OCI-LY1 (cell line): Measurements from ENCODE around the gene PSMC3IP.
"Not testable (repeated sequence)": the region's sequence is repeated elsewhere in the genome, so short reads cannot be mapped to it uniquely, and the experiment has no call there.

Source experiments
- H2AFZ ChIP-seq: fragments of 200-600 bp; sonication (generic), shearing (Covaris generic); 2 replicates; pipeline ENCODE4 v1.6.0; 2014; ENCODE audit warnings: antibody characterized with exemption, mild to moderate bottlenecking, low read length
- H3F3A ChIP-seq: fragments of 200-600 bp; sonication (generic), shearing (Covaris generic); 2 replicates; pipeline ENCODE4 v1.6.0; 2014; ENCODE audit warnings: mild to moderate bottlenecking, antibody characterized with exemption, low read length, moderate library complexity; ENCODE audit not compliant: insufficient read depth
- H3K27ac ChIP-seq: fragments of 200-600 bp; sonication (generic); 2 replicates; pipeline ENCODE4 v1.5.1; 2014; ENCODE audit warnings: low read length, mixed run types, mild to moderate bottlenecking, low read depth; ENCODE audit not compliant: poor library complexity, severe bottlenecking
- H3K27me3 ChIP-seq: fragments of 200-600 bp; sonication (generic); 2 replicates; pipeline ENCODE4 v1.6.0; 2014; ENCODE audit warnings: antibody characterized with exemption, mild to moderate bottlenecking, low read length, moderate library complexity; ENCODE audit not compliant: insufficient read depth
- H3K36me3 ChIP-seq: fragments of 200-600 bp; sonication (generic); 2 replicates; pipeline ENCODE4 v1.6.1; 2014; ENCODE audit warnings: mild to moderate bottlenecking, antibody characterized with exemption, low read length, moderate library complexity, mixed read lengths; ENCODE audit not compliant: insufficient read depth
- H3K4me1 ChIP-seq: fragments of 200-600 bp; sonication (generic); 2 replicates; pipeline ENCODE4 v1.5.1; 2014; ENCODE audit warnings: mild to moderate bottlenecking, low read length, moderate library complexity; ENCODE audit not compliant: insufficient read depth, severe bottlenecking
- H3K4me2 ChIP-seq: fragments of 200-600 bp; sonication (generic), shearing (Covaris generic); 2 replicates; pipeline ENCODE4 v1.6.1; 2014; ENCODE audit warnings: low read length
- H3K4me3 ChIP-seq: fragments of 200-600 bp; sonication (generic); 2 replicates; pipeline ENCODE4 v1.5.1; 2014; ENCODE audit warnings: low read length, low read depth, mild to moderate bottlenecking, mixed read lengths; ENCODE audit not compliant: poor library complexity, severe bottlenecking
- H3K79me2 ChIP-seq: fragments of 200-600 bp; shearing (Covaris generic); 2 replicates; pipeline ENCODE4 v1.6.1; 2016; ENCODE audit warnings: mixed run types, low read length, mixed read lengths; ENCODE audit not compliant: insufficient read depth
- H3K9ac ChIP-seq: fragments of 200-600 bp; sonication (generic), shearing (Covaris generic); 2 replicates; pipeline ENCODE4 v1.6.1; 2014; ENCODE audit warnings: mild to moderate bottlenecking, low read length, mixed read lengths
- H3K9me2 ChIP-seq: fragments of 200-600 bp; sonication (generic), shearing (Covaris generic); 2 replicates; pipeline ENCODE4 v1.6.1; 2014; ENCODE audit warnings: low read depth, mild to moderate bottlenecking, low read length, mixed read lengths
- H3K9me3 ChIP-seq: fragments of 200-600 bp; shearing (Covaris generic); 2 replicates; pipeline ENCODE4 v1.6.1; 2014; ENCODE audit warnings: low read length, mixed read lengths
- H4K20me1 ChIP-seq: fragments of 200-600 bp; sonication (generic), shearing (Covaris generic); 2 replicates; pipeline ENCODE4 v1.6.0; 2016; ENCODE audit warnings: mild to moderate bottlenecking, low read length; ENCODE audit not compliant: insufficient read depth
- EZH2 ChIP-seq: fragments of 200-600 bp; sonication (generic), shearing (Covaris generic); IDR thresholded peaks from 2 replicates; pipeline ENCODE4 v1.8.0; 2017; ENCODE audit warnings: borderline replicate concordance, mixed run types, mild to moderate bottlenecking, antibody characterized with exemption, low read length, moderate library complexity, mixed read lengths
- TF ChIP-seq, protein P1 (sequence below): fragments of 200-600 bp; sonication (generic), shearing (Covaris generic); IDR thresholded peaks from 2 replicates; pipeline ENCODE4 v1.5.1; 2017; ENCODE audit warnings: mild to moderate bottlenecking, antibody characterized with exemption, low read length, moderate library complexity, mixed read lengths

Gene PSMC3IP

DNA sequence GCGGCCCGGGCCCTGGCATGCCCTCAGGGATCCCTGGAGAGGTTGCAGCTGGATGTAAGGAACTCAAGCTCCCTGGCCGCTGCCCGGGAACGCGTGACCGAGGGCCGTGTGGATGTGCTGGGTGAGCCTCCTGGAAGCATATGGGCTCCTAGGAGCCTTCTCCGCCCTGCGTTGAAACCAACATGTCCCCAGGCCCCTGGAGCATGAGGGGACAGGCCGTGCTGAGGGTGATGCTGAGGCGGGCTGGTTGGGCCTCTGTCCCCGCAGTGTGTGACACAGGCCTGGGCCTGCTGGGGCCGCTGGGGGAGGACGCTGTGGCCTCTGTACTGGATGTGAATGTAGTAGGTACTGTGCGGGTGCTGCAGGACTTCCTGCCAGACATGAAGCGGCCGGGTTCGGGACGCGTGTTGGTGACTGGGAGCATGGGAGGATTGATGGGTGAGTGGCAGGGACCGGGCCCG is 30.5 kb downstream of the PSMC3IP start:
- Histone ChIP-seq H3K4me1 (peaks cover 14% of the 10 kb centered on the region), H3K79me2 (no peaks in the 10 kb centered on the region), H2AFZ (no peak overlapping the region), H3K27me3 (no peaks in the 10 kb centered on the region), H3K36me3 (peaks cover 17% of the 10 kb centered on the region), H3F3A (no peaks in the 10 kb centered on the region), H3K9me3 (no peaks in the 10 kb centered on the region), H3K9ac (no peak overlapping the region), H3K4me3 (no peak overlapping the region), H3K9me2 (no peaks in the 10 kb centered on the region), H3K4me2 (no peak overlapping the region), H4K20me1 (no peaks in the 10 kb centered on the region), H3K27ac (no peak overlapping the region)
- TF ChIP-seq, protein P1, sequence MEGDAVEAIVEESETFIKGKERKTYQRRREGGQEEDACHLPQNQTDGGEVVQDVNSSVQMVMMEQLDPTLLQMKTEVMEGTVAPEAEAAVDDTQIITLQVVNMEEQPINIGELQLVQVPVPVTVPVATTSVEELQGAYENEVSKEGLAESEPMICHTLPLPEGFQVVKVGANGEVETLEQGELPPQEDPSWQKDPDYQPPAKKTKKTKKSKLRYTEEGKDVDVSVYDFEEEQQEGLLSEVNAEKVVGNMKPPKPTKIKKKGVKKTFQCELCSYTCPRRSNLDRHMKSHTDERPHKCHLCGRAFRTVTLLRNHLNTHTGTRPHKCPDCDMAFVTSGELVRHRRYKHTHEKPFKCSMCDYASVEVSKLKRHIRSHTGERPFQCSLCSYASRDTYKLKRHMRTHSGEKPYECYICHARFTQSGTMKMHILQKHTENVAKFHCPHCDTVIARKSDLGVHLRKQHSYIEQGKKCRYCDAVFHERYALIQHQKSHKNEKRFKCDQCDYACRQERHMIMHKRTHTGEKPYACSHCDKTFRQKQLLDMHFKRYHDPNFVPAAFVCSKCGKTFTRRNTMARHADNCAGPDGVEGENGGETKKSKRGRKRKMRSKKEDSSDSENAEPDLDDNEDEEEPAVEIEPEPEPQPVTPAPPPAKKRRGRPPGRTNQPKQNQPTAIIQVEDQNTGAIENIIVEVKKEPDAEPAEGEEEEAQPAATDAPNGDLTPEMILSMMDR, result no peak
- TF ChIP-seq EZH2, result no peak

DNA sequence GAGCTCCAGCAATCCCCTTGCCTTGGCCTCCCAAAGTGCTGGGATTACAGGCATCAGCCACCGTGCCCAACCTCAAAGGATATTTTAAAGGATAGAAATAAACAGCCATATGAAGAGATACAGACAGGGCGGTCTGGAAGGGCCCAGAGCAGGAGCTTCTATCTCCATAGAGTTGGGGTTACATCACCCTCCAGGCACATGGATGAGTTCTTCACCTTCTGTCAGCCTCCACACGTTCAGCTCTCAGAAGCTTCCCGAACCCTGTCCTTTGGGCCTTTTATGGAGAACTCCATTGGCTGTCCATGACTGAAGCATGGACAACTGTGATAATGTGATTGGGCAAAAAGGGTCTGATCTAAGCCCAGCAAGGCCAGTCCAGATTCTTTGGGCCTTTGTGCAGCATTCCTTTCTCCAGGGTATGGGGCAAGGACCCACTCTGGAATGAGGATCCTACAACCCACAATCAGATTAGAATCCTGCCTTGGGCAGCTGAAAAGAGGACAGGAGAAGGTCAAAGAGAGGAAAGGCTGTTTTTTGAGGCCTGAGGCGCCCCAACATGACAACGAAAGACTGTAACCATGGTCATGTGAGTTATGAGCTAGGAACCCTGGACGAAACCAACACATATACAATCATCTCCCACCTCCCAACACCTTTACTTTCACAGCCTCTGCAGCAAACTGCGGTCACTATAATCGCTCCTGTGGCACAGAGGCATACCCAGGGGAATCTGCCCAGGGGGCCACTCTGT is 31.6 kb downstream of the PSMC3IP start:
- not testable (repeated sequence) for H3K4me3 ChIP-seq, H4K20me1 ChIP-seq, H3K27ac ChIP-seq, H3K9me2 ChIP-seq, H3K27me3 ChIP-seq, H3K9ac ChIP-seq, H2AFZ ChIP-seq, H3K4me2 ChIP-seq, H3K9me3 ChIP-seq, H3F3A ChIP-seq, H3K79me2 ChIP-seq
- Histone ChIP-seq H3K36me3 (peaks cover 24% of the 10 kb centered on the region), H3K4me1 (peaks cover 14% of the 10 kb centered on the region)

GRCh38 chr17:42544874-42545283 is 32.6 kb downstream of the PSMC3IP start:
- H3K4me2 ChIP-seq, result no peak overlapping the region
- no peaks in the 10 kb centered on the region for H4K20me1 ChIP-seq
- no peak overlapping the region for H3K27ac ChIP-seq
- TF ChIP-seq EZH2, result no peak
- TF ChIP-seq, protein P1, result no peak
- no peaks in the 10 kb centered on the region for H3K9me3 ChIP-seq
- peaks cover 25% of the 10 kb centered on the region for H3K36me3 ChIP-seq
- H3F3A ChIP-seq, result no peaks in the 10 kb centered on the region
- H3K9me2 ChIP-seq, result no peaks in the 10 kb centered on the region
- H2AFZ ChIP-seq, result no peak overlapping the region
- H3K4me1 ChIP-seq, result peaks cover 14% of the 10 kb centered on the region
- no peak overlapping the region for H3K9ac ChIP-seq
- H3K4me3 ChIP-seq, result no peak overlapping the region
- no peaks in the 10 kb centered on the region for H3K27me3 ChIP-seq
- H3K79me2 ChIP-seq, result no peaks in the 10 kb centered on the region
